Subcutaneous adipose tissue (tissue), 4 donors: ENCODE data around the gene ZNF329. TPM values are rescaled to one million over a fixed set of nuclear protein-coding genes. Genes with fewer than 3 reads are reported as not detected.

Experiments used
- CTCF ChIP-seq: fragments of 450-650 bp; IDR thresholded peaks from one replicate; pipeline ENCODE4 v1.5.1; 2016; ENCODE audit warnings: low read depth, mild to moderate bottlenecking, control low read depth, antibody characterized with exemption, moderate library complexity
- total RNA-seq, 4 donors: library from RNA; depleted of rRNA; stranded (reverse); fragments of >200 nt; gene quantifications; one replicate each; pipeline ENCODE4 v1.1.0, GENCODE V29; 2016

Gene ZNF329
- total RNA-seq, 4 donors from 2014 or later, result 7.5 to 8.3 (median 7.9) TPM

- no peak for TF ChIP-seq CTCF
Observed at GRCh38 chr19:58083021-58083420, 67.6 kb downstream of the ZNF329 start.

DNA sequence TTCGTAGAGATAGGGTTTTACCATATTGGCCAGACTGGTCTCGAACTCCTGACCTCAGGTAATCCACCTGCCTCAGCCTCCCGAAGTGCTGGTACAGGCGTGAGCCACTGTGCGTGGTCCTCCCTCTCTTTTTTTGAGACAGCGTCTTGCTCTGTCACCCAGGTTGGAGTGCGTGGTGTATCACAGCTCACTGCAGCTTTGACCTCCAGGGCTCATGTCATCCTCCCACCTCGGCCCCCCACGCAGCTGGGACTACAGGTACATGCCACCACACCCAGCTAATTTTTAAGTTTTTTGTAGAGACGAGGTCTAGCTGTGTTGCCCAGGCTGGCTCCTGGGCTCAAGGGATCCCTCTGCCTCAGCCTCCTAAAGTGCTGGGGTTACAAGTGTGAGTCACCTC is 70.8 kb downstream of the ZNF329 start:
- TF ChIP-seq CTCF, result no peak

Other genes with a start within 250 kb of the ZNF329 start
- gene ZNF417, start 234.2 kb downstream of the ZNF329 start, total RNA-seq, result 10 to 100 TPM; 13.9 to 19.2 (median 15.0) TPM
- 1 to 10 TPM; 2.5 to 5.1 (median 4.3) TPM for gene ZNF418, start 215.4 kb downstream of the ZNF329 start, total RNA-seq
- 1 to 10 TPM; 3.1 to 7.0 (median 4.9) TPM for gene ZNF256, start 203.1 kb downstream of the ZNF329 start, total RNA-seq
- under 1 TPM in 1 of 4 donors, not detected in 3; 0.68 TPM for gene C19orf18, start 176.3 kb downstream of the ZNF329 start, total RNA-seq
- gene ZNF606, start 148.0 kb downstream of the ZNF329 start, total RNA-seq, result 10 to 100 TPM; 10.0 to 41.6 (median 13.9) TPM
- gene ZSCAN1, start 116.8 kb downstream of the ZNF329 start, total RNA-seq, result not detected
- gene ZNF135, start 91.5 kb downstream of the ZNF329 start, total RNA-seq, result 1 to 10 TPM; 1.1 to 6.2 (median 3.4) TPM
- gene ZSCAN18, start 52.6 kb downstream of the ZNF329 start, total RNA-seq, result 10 to 100 TPM; 16.6 to 34.1 (median 23.3) TPM
- 10 to 100 TPM; 17.0 to 25.5 (median 20.3) TPM for gene ZNF274, start 32.3 kb upstream of the ZNF329 start, total RNA-seq
- gene ZNF544, start 78.1 kb upstream of the ZNF329 start, total RNA-seq, result 10 to 100 TPM in 3 of 4 donors, 1 to 10 TPM in 1; 8.7 to 19.6 (median 13.9) TPM
- gene ZNF8, start 128.2 kb upstream of the ZNF329 start, total RNA-seq, result 1 to 10 TPM; 4.6 to 7.9 (median 4.9) TPM
- 10 to 100 TPM; 39.2 to 42.2 (median 40.5) TPM for gene ERVK3-1, start 154.6 kb upstream of the ZNF329 start, total RNA-seq
- gene ZSCAN22, start 176.2 kb upstream of the ZNF329 start, total RNA-seq, result 1 to 10 TPM; 2.2 to 3.4 (median 2.6) TPM
- 10 to 100 TPM in 3 of 4 donors, 1 to 10 TPM in 1; 6.8 to 60.5 (median 11.8) TPM for gene A1BG, start 202.7 kb upstream of the ZNF329 start, total RNA-seq
- 1 to 10 TPM in 1 of 4 donors, under 1 TPM in 2, not detected in 1; 0.51 to 4.1 (median 0.88) TPM for gene ZNF497, start 212.0 kb upstream of the ZNF329 start, total RNA-seq
- 1 to 10 TPM in 3 of 4 donors, under 1 TPM in 1; 0.65 to 3.2 (median 1.3) TPM for gene ZNF837, start 230.2 kb upstream of the ZNF329 start, total RNA-seq
- 1,000 to 10,000 TPM in 3 of 4 donors, 100 to 1,000 TPM in 1; 904 to 1,484 (median 1,230) TPM for gene RPS5, start 236.5 kb upstream of the ZNF329 start, total RNA-seq
- gene RNF225, start 244.9 kb upstream of the ZNF329 start, total RNA-seq, result not detected